GM18505 (cell line): ENCODE data around the gene PER1.

ENCODE experiments used
- ATAC-seq: cut with Tn5 transposase; IDR thresholded peaks from one replicate; pipeline ENCODE4 v1.9.1; 2021; ENCODE audit not compliant: unreplicated experiment
- POLR2A ChIP-seq: IDR thresholded peaks from 4 replicates; pipeline ENCODE4 v1.6.1; 2011; ENCODE audit warnings: borderline replicate concordance; ENCODE audit not compliant: insufficient read depth, insufficient read length; ENCODE audit errors: extremely low read depth

Gene PER1

DNA sequence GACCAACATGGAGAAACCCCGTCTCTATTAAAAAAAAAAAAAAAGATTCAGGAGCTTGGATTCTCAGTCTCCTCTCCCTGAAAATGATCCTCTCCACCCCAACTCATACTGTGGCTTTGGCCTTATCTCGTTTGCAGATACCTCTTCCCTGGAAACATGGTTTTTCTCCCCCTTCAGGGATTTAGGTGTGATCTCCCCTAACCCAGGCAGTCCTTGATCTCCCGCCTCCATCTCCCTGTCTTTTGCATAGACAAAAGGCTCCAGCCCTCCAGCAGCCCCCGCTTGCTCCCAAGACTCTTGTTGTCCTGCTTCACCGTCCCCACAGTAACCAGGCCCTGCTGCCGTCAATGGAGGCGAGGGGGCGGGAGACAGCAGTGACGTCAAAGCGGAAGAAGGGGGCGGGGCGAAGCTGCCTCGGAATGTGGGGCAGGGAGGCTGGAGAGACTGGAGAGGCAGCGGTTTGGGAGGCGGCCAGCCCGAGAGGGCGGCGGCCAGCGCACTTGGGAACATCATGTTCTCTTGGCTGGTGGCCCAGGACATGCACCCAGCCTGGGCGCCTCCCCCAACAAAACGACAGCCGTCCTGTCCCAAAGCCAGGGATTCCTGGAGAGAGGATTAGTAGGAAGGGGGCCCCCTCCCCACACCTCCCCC, 1.9 kb upstream of the PER1 start:
- ATAC-seq: no peak
- no peak for TF ChIP-seq POLR2A

DNA sequence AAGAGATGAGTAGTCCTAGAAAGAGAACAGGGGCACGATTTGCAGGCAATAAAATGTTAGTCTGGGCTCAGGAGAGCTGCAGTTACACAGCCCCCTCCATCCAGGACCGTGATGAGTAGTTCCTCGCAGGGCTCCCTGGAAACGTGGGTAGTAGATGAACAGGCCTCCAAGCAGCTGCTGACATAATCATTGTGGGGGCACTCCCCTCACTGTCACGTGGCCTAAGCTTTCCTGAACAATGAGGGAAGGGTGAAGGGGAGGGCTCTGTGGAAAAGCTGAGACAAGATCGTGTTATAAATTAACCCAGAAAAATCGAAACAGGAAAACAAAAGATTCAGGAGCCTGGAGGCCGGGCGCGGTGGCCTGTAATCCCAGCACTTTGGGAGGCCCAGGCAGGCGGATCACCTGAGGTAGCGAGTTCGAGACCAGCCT, 1.3 kb upstream of the PER1 start:
- TF ChIP-seq POLR2A: no peak

DNA sequence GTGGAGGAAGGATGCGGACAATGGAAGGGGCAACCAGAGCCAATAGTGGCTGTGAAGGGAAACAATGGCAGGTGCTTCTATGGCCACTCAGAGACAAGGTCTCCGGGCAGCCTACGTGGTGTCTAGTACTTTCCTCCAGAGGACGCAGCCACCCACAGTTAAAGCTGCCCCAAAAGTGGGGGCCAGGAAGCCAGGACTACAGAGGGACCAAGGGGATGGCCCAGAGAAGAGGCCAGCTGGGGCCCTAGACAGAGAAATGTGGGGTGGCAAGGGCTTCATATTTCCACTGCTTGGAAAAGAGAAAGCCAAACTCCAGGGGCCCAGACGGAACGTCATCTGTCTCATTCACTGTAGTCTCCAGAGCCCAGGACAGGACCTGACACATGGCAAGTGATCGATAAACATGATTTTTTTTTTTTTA, 837 bp upstream of the PER1 start:
- no peak for ATAC-seq
- no peak for TF ChIP-seq POLR2A

More for the DNA sequence above, 1.3 kb upstream of the PER1 start:
- ATAC-seq: no peak

DNA sequence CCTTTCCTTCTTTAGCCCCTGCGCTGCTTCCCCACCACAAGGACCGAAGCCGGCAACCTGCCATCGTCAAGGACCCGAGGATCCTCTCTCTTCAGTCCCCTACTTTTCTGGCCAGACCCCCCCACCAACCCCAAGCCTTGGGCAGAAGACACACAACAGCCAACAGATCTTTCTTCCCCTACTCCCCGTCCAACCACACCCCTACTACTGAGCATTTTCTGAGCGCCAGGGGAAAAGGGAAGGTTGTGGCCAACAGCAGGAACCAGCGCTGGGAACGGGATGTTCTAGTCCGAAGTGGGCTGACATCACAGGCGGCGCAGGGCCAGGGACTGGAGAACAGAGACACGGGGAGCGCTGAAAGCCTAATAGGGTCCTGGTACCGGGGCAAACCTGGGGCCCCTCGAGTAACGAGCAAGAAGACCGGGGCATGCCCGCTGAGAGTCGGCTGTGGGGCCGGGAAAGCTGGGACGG, 528 bp downstream of the PER1 start:
- ATAC-seq: no peak
- TF ChIP-seq POLR2A: no peak

DNA sequence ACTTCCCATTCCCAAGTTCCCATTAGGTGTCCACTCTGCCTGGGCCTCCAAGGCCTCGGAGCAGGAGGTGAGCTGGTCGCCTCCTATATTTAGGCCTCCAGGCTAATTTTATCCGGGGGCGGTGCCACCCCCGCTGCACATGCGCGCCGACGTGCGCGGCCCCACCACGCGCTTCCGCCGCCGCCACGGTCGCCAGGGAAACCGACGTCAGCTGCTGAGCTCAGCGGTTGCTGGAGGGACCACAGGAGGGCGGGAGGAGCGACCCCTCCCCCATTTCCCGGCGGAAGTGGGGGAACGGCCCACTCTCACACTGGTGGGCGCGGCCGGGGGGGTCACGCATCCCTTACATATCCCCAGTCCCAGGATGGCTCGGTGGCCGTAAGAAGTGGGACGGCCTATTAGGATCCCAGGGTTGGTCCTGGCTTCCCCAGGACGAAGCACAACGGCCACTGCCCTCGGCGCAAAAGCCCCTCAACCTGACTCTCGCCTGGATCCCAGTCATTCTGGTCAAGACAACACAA, 1.0 kb downstream of the PER1 start:
- peak; percentile 63 for TF ChIP-seq POLR2A
- ATAC-seq: peak; percentile 48

DNA sequence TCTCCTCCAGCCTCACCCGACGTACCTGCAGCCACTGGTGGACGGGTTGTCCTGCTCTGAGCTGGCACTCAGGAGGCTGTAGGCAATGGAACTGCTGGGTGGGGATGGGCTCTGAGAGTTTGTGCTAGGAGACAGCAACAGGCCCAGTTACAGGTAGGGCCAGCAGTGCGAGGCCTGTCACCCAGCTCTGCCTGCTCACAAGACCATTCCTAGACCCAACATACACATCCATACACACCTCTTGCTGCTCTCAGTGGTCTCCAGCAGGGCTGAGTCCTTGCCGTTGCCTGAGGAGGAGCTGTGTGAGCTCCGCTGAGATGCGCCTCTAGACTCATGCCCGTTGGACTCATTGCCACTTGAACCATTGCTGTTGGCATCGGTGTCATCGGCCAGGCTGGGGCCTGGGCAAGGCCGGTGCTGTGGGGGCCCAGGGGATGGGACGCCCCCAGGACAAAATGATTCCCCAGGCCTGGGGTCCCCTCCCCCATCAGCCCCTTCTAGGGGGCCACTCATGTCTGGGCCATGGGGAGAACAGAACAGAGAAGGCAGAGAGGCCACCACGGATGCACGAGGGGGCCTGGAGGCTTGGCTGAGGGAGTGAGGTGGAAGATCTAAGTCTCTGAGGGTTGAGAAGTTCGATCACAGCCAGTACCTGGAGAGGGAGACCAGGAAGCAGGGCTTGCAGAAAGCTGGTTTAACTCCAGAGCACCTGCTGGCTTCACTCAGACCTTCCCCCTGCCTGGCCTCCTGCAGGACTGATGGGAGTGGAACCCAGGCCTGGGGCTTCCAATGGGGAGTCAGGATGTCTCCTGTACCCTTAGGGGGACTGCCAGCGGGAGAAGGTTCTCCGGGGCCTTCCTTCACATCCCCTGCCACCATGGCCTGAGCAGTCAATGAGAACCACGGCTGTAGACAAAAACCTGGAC, 1.7 kb downstream of the PER1 start:
- no peak for TF ChIP-seq POLR2A
- no peak for ATAC-seq

DNA sequence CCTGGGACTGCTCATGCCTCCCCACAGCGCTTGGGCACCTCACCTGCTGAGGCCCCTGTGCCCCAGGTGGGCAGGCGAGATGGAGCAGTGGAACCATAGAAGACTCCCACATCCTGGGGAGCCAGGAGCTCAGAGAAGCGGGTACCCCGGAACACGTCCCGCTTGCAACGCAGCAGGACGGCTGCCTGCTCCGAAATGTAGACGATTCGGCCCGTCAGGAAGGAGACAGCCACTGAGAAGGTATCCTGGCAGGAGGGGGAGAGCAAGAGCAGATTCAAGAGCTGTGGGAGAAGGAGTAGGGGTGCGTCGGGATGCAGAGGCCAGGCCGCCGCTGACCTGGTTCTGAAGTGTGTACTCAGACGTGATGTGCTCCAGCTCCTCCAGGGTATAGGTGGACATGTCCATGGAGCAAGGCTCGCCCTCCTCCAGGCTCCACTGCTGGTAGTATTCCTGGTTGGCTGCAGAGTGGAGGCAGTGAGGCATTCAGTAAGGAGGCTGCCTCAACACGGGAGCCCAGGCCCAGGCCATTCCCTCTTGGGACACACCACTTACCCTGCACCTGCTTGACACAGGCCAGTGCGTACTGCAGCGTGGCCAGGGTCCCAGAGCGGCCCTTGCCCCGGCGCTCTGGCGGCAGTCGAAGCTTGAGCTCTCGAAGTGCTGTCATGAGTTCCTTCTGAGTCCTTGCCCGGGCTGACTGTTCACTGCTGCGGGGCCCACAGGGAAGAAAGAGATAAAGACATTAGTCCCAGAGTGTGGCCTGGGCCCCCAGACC, 2.6 kb downstream of the PER1 start:
- TF ChIP-seq POLR2A: no peak
- no peak for ATAC-seq

DNA sequence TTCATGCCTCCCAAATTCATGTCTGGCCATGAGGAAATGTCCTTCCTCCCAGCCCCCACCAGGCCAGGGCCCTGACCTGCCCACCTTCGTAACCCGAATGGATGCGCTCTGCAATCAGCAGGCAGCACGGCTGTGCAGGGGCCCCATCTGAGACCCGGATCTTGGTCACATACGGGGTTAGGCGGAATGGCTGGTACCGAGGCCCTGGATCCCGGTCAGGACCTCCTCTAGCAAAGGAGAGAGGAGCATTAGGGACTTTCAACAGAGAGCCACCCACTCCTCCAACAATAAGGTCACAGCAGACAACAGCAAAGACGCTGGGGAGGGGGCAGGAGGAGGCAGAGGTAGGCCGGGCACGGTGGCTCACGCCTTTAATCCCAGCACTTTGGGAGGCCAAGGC, 3.6 kb downstream of the PER1 start:
- ATAC-seq: no peak
- no peak for TF ChIP-seq POLR2A

DNA sequence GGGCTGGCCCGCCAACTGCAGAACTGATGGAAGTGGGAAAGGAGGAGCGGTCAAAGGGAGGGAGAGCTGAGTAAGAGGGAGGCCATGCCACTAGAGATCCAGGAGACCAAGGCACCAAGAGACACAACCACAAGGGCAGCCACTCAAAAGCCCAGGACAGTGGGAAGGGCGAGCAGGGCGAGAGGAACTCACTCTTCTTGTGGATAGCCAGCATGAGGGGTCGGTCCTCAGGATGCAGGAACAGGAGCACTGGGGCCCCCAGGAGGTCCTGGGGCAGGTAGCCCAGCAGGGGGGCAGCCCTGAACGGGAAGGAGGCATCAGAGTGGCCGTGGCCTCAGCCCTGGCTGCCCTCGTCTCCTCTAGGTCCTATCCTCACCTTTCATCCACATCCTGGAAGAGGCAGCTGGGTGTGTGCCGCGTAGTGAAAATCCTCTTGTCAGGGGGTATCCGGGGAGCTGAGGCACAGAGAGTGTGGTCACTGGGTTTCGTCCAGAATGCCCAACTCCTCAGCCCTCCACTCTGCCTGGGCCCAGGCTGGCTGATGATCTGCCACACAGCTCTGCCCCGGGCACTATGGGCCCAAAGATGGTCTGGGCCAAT, 4.3 kb downstream of the PER1 start:
- no peak for ATAC-seq

DNA sequence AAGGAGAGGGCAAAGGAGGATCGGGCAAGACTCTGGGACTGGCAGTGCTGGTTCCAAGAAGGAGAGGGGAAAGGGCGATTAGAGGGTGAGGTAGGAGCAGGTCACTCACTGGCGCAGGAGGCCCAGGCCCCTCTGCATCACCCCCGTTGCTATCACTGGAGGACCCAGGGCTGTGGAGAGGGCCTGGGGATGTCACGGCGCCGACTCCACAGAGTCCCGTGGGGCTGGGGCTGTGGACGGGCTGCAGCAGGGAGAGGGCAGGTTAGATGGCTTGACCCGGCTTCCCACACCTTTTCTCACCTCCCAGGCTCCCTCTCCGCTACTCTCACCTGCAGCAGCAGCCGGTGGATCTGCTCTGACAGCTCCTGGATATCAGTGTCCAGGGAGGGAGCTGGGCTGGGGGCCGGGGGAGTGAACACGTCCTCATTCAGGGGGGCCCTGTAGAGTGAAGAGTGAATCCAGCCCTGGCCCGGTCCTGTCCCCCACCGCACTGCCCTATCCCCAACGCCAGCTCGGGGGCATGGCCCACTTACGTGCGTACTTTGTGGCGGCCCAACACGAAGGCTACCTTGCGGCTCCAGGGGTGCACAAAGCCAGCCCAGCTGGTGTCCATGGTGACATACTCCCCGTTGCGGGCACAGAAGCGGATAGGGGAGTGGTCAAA, 4.9 kb downstream of the PER1 start:
- no peak for TF ChIP-seq POLR2A
- ATAC-seq: no peak

More for the DNA sequence above, 4.3 kb downstream of the PER1 start:
- no peak for TF ChIP-seq POLR2A

DNA sequence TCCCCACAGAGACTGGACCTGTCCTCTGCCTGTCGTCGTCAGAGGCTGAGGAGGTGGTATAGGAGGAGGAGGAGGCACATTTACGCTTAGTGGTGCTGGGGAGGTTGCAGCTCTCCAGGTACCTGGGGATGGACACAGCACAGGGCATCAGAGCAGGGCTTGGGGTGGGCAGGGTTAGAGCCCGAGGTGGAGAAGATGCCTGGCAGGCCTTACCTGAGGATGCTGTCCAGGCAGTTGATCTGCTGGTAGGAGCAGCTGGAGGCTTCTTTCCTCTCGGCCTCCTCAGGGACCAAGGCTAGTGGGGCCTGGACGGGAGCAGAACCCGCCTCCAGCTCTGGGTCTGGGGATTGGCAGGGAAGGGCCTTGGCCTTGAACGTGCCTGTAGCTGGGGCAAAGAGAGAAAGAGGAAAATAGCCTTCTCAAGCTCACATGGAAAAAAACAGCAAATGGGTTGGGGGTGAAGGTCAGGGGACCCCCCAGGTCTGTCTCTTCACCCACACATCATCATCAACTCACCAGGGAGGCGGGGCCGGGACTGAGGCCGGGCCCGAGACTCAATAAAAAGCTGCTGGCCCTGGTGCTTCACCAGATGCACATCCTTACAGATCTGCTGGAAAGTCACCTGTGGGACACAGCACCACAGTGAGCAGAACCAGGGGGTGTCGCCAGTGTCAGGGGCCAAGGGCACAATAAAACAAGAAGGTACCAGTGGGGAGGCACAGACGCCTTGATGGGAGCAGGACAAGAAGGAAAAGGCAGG, 5.6 kb downstream of the PER1 start:
- no peak for ATAC-seq
- no peak for TF ChIP-seq POLR2A
